Spleen (tissue), 7 donors: ENCODE results near the gene CZIB.

Source experiments
- CTCF ChIP-seq, 11 experiments: fragments of 200-600 bp in 7 of 11; fragments of 450-650 bp in 4 of 11; sonication (generic) in 4 of 11; IDR thresholded peaks in 8 of 11; conservative IDR thresholded peaks in 3 of 11; 1 replicate in 7 of 11; 2 replicates in 4 of 11; pipeline versions ENCODE4 v1.4.0 to v1.8.0; 2016 to 2021; ENCODE audit warnings: antibody characterized with exemption in 11 of 11, inconsistent platforms in 4 of 11, mild to moderate bottlenecking in 1 of 11
- POLR2A ChIP-seq, 3 donors: fragments of 450-650 bp; IDR thresholded peaks; one replicate each; pipeline ENCODE4 v1.5.1; 2017; ENCODE audit warnings: antibody characterized with exemption in 3 of 3, mild to moderate bottlenecking in 1 of 3
- POLR2AphosphoS5 ChIP-seq, 3 donors: sonication (generic); formaldehyde crosslinking; IDR thresholded peaks; one replicate each; pipeline ENCODE4 v1.5.1; 2017; ENCODE audit warnings: antibody characterized with exemption in 3 of 3
- donor health status: DM: no; HTN: no; CAD: no; lungs with moderate emphysema.
- donor health status: DM: no; HTN: no; CAD: no.
- donor health status: DM: no; HTN: no; CAD: no.

DNA sequence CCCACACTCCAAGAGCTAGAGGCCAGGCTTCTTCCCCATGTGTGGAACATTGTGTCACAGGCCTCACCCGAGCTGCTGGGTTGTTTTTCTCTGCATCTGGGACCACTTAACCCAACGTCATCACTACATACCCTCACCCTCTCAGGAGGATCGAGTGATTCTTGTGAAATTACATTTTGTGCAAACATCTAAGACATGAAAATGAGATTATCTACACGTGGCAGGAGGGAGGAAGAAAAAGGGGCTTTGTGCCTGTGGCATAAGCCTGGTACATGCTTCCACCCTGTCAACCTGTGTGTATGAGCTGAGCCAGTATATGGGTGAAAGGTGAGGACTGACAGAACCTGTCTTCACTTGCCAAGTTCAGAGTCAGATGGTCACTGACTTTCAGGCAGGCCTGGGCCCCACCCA is 22.2 kb downstream of the CZIB start:
- no peak for TF ChIP-seq POLR2A (IDR thresholded peaks at IDR 0.05)
- TF ChIP-seq POLR2AphosphoS5 (IDR thresholded peaks at IDR 0.05), result no peak
- no peak for TF ChIP-seq CTCF (IDR thresholded peaks at IDR 0.05 in 8 of 11, conservative IDR thresholded peaks at IDR 0.05 in 3 of 11)
